Common myeloid progenitor, CD34-positive (primary cell): ENCODE data around the gene SAMD4B.
"Not testable (repeated sequence)": the region's sequence is repeated elsewhere in the genome, so short reads cannot be mapped to it uniquely, and the experiment has no call there.

Experiments used
- CTCF ChIA-PET: fragments of 350-600 bp; sonication (Branson Sonifier 250); formaldehyde crosslinking; loops from one replicate; lab custom pipeline; 2021; ENCODE audit warnings: antibody characterized with exemption; lab: Charles Lee
- POLR2A ChIA-PET: fragments of 350-600 bp; sonication (Branson Sonifier 250); formaldehyde crosslinking; loops from one replicate; lab custom pipeline; 2021; ENCODE audit warnings: antibody characterized with exemption; lab: Charles Lee
- DNase-seq, 3 donors: peaks; one replicate each; pipeline versions ENCODE4 v3.0.0 to v3.0.0-alpha.2; 2013
- H3K27ac ChIP-seq, 2 experiments: 1 replicate in 1 of 2; 2 replicates in 1 of 2; pipeline ENCODE4 v1.7.0; 2013; ENCODE audit warnings: inconsistent platforms in 2 of 2, low read length in 2 of 2, mild to moderate bottlenecking in 2 of 2, low read depth in 1 of 2, moderate library complexity in 1 of 2; ENCODE audit not compliant: severe bottlenecking in 2 of 2, insufficient read depth in 1 of 2, poor library complexity in 1 of 2
- H3K27me3 ChIP-seq, 5 experiments: replicated peaks in 2 of 5; 1 replicate in 3 of 5; 2 replicates in 2 of 5; pipeline versions ENCODE4 v1.6.1 to v1.7.0; 2013; ENCODE audit warnings: low read length in 4 of 5, mild to moderate bottlenecking in 2 of 5, moderate library complexity in 2 of 5, inconsistent platforms in 1 of 5; ENCODE audit not compliant: insufficient read depth in 5 of 5, control insufficient read depth in 4 of 5
- H3K36me3 ChIP-seq, 4 experiments: 1 replicate in 2 of 4; 2 replicates in 2 of 4; pipeline versions ENCODE4 v1.6.1 to v1.7.0; 2013; ENCODE audit warnings: low read length in 3 of 4, control low read depth in 1 of 4, mild to moderate bottlenecking in 1 of 4; ENCODE audit not compliant: control insufficient read depth in 4 of 4, insufficient read depth in 4 of 4
- H3K4me1 ChIP-seq, 4 experiments: 1 replicate in 3 of 4; 2 replicates in 1 of 4; pipeline versions ENCODE4 v1.6.1 to v1.7.1; 2013; ENCODE audit warnings: low read length in 3 of 4, mild to moderate bottlenecking in 3 of 4, control low read depth in 1 of 4, inconsistent platforms in 1 of 4, moderate library complexity in 1 of 4; ENCODE audit not compliant: control insufficient read depth in 4 of 4, insufficient read depth in 4 of 4; ENCODE audit errors: control extremely low read depth in 1 of 4
- H3K4me3 ChIP-seq, 7 experiments: 1 replicate in 4 of 7; 2 replicates in 3 of 7; pipeline versions ENCODE4 v1.5.1 to v1.7.0; 2013; ENCODE audit warnings: mild to moderate bottlenecking in 7 of 7, low read length in 6 of 7, moderate library complexity in 6 of 7, inconsistent platforms in 2 of 7, low read depth in 2 of 7, control low read depth in 1 of 7; ENCODE audit not compliant: insufficient read depth in 4 of 7, control insufficient read depth in 1 of 7; ENCODE audit errors: extremely low read depth in 1 of 7
- H3K9me3 ChIP-seq, 5 experiments: 1 replicate in 4 of 5; 2 replicates in 1 of 5; pipeline versions ENCODE4 v1.6.1 to v1.7.1; 2013; ENCODE audit warnings: low read length in 4 of 5, mild to moderate bottlenecking in 2 of 5, inconsistent platforms in 1 of 5, low read depth in 1 of 5, moderate library complexity in 1 of 5; ENCODE audit not compliant: control insufficient read depth in 4 of 5, insufficient read depth in 2 of 5; ENCODE audit errors: control extremely low read depth in 1 of 5
- WGBS: methylation state at CpG from one replicate; pipeline ENCODE4 v1.1.5; 2013; ENCODE audit not compliant: insufficient coverage; 5-methylcytosine and 5-hydroxymethylcytosine counted together

The SAMD4B gene

GRCh38 chr19:39372941-39373340, 30.7 kb downstream of the SAMD4B start:
- peaks cover 33 to 88% (median 75%) of the 10 kb centered on the region in 4 experiments for H3K36me3 ChIP-seq
- no peak overlapping the region for H3K27ac ChIP-seq
- CTCF ChIA-PET, result interaction anchor here (0.7 to 2.2 kb wide), 2 partner anchors 11 to 39 kb away, joined by 3 to 6 read pairs; no protein-coding TSS in a partner anchor
- H3K4me3 ChIP-seq, result no peak overlapping the region
- 100% methylated on average over 2 of the region's 2 CpGs for WGBS
- H3K27me3 ChIP-seq, result no peaks in the 10 kb centered on the region
- no peaks in the 10 kb centered on the region for H3K4me1 ChIP-seq
- H3K9me3 ChIP-seq, result no peaks in the 10 kb centered on the region
- DNase-seq, result no peak
- POLR2A ChIA-PET, result no interaction called here

DNA sequence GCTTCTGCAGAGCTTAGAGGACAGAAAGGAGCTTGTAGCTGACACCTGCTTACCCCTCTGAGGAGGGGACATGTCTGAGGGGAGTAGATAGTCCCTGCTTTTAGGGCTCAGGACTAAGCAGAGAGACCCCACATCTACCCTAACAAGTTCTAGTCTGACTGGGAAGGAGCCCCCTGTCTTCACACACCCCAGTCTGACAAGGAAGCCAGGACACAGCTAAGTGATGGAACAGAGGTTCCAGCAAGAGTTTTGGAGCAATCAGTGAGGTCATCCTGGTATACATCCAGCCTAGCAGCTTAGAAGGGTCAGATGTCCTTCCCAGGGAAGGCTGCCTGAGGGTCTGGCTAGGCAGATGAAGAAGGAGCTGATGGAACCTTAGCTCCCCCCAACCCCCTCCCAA, 33.7 kb downstream of the SAMD4B start:
- H3K4me3 ChIP-seq, result no peak overlapping the region
- ChIA-PET POLR2A (no interaction called here), CTCF (interaction anchor here (0.7 to 1.2 kb wide), 3 partner anchors 10 to 36 kb away, joined by 3 read pairs; partner anchors contain the start of gene PLEKHG2)
- H3K36me3 ChIP-seq, result peaks cover 14 to 91% (median 73%) of the 10 kb centered on the region in 4 experiments
- no peaks in the 10 kb centered on the region for H3K4me1 ChIP-seq
- no peaks in the 10 kb centered on the region for H3K9me3 ChIP-seq
- no peak overlapping the region for H3K27ac ChIP-seq
- no peak for DNase-seq
- H3K27me3 ChIP-seq, result no peaks in the 10 kb centered on the region

GRCh38 chr19:39377373-39378362, 35.4 kb downstream of the SAMD4B start:
- ChIA-PET CTCF (interaction anchor here (1.1 to 1.3 kb wide), 2 partner anchors 12 to 17 kb away, joined by 3 read pairs; no protein-coding TSS in a partner anchor), POLR2A (interaction anchor here (0.7 kb wide), 1 partner anchor 13 kb away, joined by 3 read pairs; the partner anchor contains the start of gene PAF1)
- H3K27me3 ChIP-seq, result no peaks in the 10 kb centered on the region
- peaks cover 20 to 93% (median 71%) of the 10 kb centered on the region in 4 experiments for H3K36me3 ChIP-seq
- no peak overlapping the region for H3K27ac ChIP-seq
- no peak overlapping the region for H3K4me3 ChIP-seq
- 89% methylated on average over 8 of the region's 18 CpGs for WGBS
- no peaks in the 10 kb centered on the region for H3K9me3 ChIP-seq
- no peaks in the 10 kb centered on the region for H3K4me1 ChIP-seq
- DNase-seq, result no peak

DNA sequence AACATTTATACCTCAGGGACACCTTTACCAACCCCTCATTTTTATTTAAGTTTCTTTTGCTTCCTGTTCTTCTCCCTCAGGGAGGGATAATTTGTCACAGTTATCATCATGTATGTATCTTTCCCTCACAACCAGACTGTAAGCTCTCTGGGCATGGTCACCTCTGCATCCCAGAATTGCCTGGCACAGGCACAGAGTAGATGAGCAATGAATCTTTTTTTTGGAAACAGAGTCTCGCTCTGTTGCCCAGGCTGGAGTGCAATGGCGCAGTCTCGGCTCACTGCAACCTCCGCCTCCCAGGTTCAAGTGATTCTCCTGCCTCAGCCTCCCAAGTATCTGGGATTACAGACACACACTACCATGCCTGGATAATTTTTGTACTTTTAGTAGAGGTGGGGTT, 37.1 kb downstream of the SAMD4B start:
- POLR2A ChIA-PET, H3K27ac ChIP-seq, DNase-seq, H3K27me3 ChIP-seq, H3K4me1 ChIP-seq, H3K9me3 ChIP-seq, H3K4me3 ChIP-seq, CTCF ChIA-PET: not testable (repeated sequence)
- peaks cover 17 to 96% (median 75%) of the 10 kb centered on the region in 4 experiments for H3K36me3 ChIP-seq
- 100% methylated on average over 1 of the region's 4 CpGs for WGBS

GRCh38 chr19:39379865-39380396, 37.7 kb downstream of the SAMD4B start:
- Histone ChIP-seq H3K4me3 (no peak overlapping the region), H3K36me3 (peaks cover 18 to 96% (median 76%) of the 10 kb centered on the region in 4 experiments), H3K9me3 (no peaks in the 10 kb centered on the region), H3K27ac (no peak overlapping the region), H3K27me3 (no peaks in the 10 kb centered on the region), H3K4me1 (no peaks in the 10 kb centered on the region)
- ChIA-PET POLR2A (no interaction called here), CTCF (no interaction called here)
- no peak for DNase-seq
- 100% methylated on average over 13 of the region's 14 CpGs for WGBS

DNA sequence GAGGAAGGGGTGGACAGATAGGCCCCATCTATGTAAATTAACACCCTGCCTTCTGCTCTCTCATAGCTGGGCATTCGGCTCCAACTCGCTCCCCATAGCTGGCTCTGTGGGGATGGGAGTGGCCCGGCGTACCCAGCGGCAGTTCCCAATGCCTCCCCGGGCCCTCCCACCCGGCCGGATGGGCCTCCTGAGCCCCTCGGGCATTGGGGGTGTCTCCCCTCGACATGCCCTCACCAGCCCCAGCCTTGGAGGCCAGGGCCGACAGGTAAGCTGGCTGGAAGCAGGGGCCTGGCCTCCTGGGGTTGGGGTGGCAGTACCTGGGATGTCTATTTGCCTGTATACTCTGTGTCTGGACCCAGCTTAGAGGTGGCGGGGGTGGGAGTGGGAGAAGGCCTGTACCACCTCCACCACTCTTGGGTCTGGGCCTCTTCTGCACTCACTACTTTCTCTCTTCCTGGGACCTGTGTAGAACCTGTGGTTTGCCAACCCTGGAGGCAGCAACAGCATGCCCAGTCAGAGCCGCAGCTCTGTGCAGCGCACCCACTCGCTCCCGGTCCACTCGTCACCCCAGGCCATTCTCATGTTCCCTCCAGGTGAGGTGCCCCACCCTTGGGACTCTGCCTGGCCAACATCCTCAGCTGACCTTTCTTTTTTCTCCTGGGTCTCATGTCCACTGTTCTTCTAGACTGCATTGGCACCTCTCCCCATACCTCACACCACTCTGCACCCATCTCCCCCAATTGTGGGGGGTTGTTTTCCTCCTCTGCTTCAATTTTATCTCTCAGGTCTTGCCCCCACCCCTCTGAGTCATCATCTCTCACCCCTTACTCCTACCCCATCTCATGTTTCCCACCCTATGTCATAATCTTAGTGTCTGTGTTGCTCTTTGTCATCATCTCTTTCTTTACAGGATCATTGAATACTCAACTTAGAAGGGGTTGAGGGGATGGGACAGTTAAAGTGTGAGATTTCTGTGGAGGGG, 38.6 kb downstream of the SAMD4B start:
- H3K27ac ChIP-seq, result no peak overlapping the region
- no peaks in the 10 kb centered on the region for H3K27me3 ChIP-seq
- ChIA-PET POLR2A (interaction anchor here (2.1 kb wide), 1 partner anchor 10 kb away, joined by 6 read pairs; the partner anchor contains the start of genes MED29 and PAF1), CTCF (no interaction called here)
- DNase-seq, result no peak
- peaks cover 18 to 96% (median 73%) of the 10 kb centered on the region in 4 experiments for H3K36me3 ChIP-seq
- over 99% methylated on average over 15 of the region's 17 CpGs for WGBS
- H3K9me3 ChIP-seq, result no peaks in the 10 kb centered on the region
- H3K4me1 ChIP-seq, result no peaks in the 10 kb centered on the region
- no peak overlapping the region for H3K4me3 ChIP-seq
